ENCODE measurements around the gene OLFM2.
"Not testable (repeated sequence)": the region's sequence is repeated elsewhere in the genome, so short reads cannot be mapped to it uniquely, and the experiment has no call there.

Gene OLFM2

GRCh38 chr19:9834726-9835506 is 101.4 kb downstream of the OLFM2 start, which contains the start of gene PIN1:
Gene PIN1, plus strand, starts transcription at chr19:9835318. Its CDS starts 27 bp downstream, at chr19:9835345.
- DNase-seq = peak; percentile 67 to 99 (median 96)

GRCh38 chr19:9834307-9834725 is 102.0 kb downstream of the OLFM2 start:
- DNase-seq = no peak

GRCh38 chr19:9828551-9829063 is 107.7 kb downstream of the OLFM2 start:
- DNase-seq = no peak

GRCh38 chr19:9827289-9828238 is 108.8 kb downstream of the OLFM2 start, which contains the start of gene UBL5:
Gene UBL5, plus strand, starts transcription at chr19:9827918. Its CDS starts 420 bp downstream, at chr19:9828338.
- peak; percentile 29 to 93 (median 80) for DNase-seq

- DNase-seq = no peak
Observed at GRCh38 chr19:9823816-9824215, 112.5 kb downstream of the OLFM2 start.

GRCh38 chr19:9820034-9820433 is 116.3 kb downstream of the OLFM2 start:
- not testable (repeated sequence) for DNase-seq

- no peak for DNase-seq
Observed at GRCh38 chr19:9819596-9819909, 116.8 kb downstream of the OLFM2 start.

- DNase-seq = peak; percentile 92 to 100 (median 100)
Observed at GRCh38 chr19:9818734-9819595, 117.3 kb downstream of the OLFM2 start, which contains the start of gene FBXL12. Gene FBXL12, minus strand, starts transcription at chr19:9819079. Its CDS starts 266 bp downstream, at chr19:9818813.

GRCh38 chr19:9818175-9818733 is 118.1 kb downstream of the OLFM2 start:
- peak in 1 of 56 donors; percentile 33 for DNase-seq

GRCh38 chr19:9811139-9811538 is 125.2 kb downstream of the OLFM2 start:
- DNase-seq = no peak

- DNase-seq = no peak
Observed at GRCh38 chr19:9808855-9809824, 127.2 kb downstream of the OLFM2 start.

GRCh38 chr19:9806803-9807202 is 129.5 kb downstream of the OLFM2 start:
- DNase-seq = no peak
